Thyroid gland (tissue), 4 donors: ENCODE data around the gene ATXN1.

Experiments
- CTCF ChIP-seq, 6 experiments: fragments of 200-600 bp in 3 of 6; fragments of 450-650 bp in 3 of 6; sonication (generic) in 3 of 6; IDR thresholded peaks; one replicate each; pipeline ENCODE4 v1.5.1; 2016 to 2019; ENCODE audit warnings: antibody characterized with exemption in 6 of 6, mild to moderate bottlenecking in 2 of 6, inconsistent platforms in 1 of 6, moderate library complexity in 1 of 6
- POLR2A ChIP-seq, 2 donors: fragments of 450-650 bp; IDR thresholded peaks; one replicate each; pipeline ENCODE4 v1.6.1; 2017; ENCODE audit warnings: antibody characterized with exemption in 2 of 2, mild to moderate bottlenecking in 2 of 2, moderate library complexity in 1 of 2

GRCh38 chr6:16540804-16541752, 220.2 kb downstream of the ATXN1 start:
- TF ChIP-seq POLR2A (IDR thresholded peaks at IDR 0.05): no peak
- TF ChIP-seq CTCF (IDR thresholded peaks at IDR 0.05): peak in 3 of 6 experiments; percentile 17 to 39 (median 26)
